ENCODE results near the gene MAFF.
"Not testable (repeated sequence)": the region's sequence is repeated elsewhere in the genome, so short reads cannot be mapped to it uniquely, and the experiment has no call there.

The MAFF gene

DNA sequence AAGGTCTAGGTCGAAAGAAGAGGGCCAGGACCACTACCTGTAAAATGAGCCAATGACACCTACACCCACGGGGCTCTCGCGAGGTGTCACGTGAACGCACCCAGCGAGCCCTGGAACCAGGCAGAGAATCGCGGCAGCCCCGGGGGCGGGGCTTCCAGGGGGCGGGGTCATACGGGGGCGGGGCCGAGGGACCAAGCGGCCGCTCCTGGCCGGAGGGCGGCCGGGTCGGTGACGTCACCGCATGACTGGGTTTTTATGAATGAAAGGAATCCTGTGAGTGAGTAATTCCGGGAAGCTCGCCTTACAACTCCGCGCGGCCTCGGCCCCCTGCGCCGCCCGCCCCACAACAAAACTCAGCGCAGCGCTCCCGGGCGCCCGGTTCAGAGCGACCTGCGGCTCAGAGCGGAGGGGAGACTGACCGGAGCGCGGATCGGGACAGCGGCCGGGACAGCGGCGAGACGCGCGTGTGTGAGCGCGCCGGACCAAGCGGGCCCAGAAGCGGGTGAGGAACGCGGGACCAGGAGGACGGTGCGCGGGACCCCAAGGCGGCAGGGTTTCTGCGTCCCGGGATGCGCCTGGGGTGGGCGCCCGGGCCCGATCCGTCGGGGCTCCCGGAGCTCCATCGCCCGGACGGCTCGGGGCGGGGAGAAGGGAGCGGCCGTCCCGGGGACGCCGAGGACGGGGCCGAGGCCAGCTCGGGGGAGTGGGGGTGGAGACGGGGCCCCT, at the start of gene MAFF:
MAFF (plus strand) TSS at position 284 of the 726 bp plus-strand sequence. CDS start 11,860 bp downstream, outside the sequence.
- DNase-seq = peak in 55 of 56 donors; percentile 27 to 96 (median 86)

DNA sequence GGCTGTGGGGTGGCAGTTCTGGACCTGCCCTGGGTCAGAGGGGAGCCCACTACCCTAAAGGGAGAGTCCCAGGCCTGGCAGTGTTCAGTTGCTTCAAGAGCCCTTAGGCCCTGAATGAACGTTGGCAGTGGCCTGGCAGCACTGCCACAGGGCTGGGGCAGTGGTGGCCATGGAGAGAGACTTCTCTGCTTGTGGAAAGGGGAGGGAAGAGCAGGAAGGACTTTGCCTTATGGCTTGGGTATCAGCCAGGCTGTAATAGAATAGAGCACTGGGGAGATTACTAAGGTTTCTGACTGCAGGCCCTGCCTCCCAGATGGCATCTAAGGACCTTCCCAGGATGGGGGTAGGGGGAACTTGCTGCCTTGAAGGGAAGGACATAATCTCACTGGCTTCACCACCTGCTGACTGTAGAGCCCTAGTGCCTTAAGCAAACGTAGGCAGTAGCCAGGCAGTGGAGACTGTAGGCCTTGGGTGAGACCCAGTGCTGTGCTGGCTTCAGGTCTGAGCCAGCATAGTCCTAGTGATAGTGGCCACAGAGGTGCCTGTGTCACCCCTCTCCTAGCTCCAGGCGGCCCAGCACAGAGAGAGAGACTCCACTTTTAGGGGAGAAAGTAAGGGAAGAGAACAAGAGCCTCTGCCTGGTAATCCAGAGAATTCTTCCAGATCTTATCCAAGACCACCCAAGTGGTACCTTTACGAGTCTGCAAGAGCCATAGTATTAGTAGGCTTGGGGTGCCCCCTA, 47.8 kb upstream of the MAFF start:
- no peak for DNase-seq

DNA sequence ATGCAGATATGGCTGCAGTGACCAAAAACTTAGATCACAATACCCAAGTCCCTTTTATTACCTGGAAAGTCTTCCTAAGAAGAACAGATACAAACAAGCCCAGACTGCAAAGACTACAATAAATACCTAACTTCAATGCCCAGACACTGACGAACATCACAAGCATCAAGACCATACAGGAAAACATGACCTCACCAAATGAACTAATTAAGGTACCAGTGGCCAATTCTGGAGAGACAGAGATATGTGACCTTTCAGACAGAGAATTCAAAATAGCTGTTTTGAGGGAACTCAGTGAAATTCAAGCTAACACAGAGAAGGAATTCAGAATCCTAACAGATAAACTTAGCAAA, 47.3 kb upstream of the MAFF start:
- not testable (repeated sequence) for DNase-seq

DNA sequence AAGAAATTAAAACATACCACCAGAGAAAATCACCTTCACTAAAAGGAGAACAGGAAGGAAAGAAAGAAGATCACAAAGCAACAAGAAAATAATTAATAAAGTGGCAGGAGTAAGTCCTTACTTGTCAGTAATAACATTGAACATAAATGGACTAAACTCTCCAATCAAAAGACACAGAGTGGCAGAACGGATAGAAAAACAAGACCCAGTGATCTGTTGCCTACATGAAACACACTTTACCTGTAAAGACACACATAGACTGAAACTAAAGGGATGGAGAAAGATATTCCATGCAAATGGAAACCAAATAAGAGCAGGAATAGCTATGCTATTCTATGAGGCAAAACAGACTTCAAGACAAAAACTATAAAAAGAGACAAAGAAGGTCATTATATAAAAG, 46.1 kb upstream of the MAFF start:
- no peak for DNase-seq

DNA sequence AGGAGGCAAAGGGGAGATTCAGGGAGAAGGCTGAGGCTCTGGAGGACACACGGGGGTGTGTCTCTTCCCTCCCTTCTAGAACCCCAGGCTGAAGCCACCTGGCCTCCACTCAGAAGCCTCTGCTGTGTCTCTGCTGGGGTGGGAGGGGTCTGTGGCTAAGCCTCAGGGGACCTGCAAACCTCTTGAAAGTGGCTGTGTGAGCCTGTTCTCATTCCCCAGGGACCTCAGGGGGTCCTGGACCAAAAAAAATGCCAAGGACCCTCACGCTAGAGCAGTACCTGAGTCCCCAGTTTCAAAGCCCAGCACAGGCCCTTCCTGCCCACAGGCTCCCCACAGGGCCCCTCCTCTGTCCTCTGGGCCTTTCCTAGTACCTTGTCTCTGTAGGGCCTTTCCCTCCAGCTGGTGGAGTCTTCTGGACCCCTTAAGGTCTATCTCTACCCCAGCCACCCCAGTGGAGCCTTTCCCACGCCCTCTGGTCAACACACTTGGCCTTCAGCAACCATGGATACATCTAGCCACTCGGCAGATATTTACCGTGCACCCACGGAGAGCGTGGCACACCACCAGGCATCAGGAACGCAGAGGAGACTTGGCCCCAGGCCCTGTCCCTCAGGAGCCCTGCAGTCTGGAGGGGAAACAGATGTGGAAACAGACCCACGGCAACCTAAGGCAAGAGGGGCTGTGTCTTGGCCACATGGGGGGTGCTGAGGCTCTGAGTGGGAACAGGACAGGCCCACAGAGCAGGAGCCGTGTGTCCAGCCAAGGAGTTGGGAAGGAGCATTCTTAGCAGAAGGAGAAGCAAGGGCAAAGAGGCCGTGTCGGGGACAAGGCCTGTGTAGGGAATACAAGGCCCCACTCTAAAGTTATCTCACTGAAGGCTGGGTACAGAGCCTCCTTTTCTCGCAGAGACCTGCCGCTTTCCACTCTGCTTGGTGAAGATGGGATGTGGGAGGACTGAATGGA, 38.6 kb upstream of the MAFF start:
- no peak for DNase-seq

DNA sequence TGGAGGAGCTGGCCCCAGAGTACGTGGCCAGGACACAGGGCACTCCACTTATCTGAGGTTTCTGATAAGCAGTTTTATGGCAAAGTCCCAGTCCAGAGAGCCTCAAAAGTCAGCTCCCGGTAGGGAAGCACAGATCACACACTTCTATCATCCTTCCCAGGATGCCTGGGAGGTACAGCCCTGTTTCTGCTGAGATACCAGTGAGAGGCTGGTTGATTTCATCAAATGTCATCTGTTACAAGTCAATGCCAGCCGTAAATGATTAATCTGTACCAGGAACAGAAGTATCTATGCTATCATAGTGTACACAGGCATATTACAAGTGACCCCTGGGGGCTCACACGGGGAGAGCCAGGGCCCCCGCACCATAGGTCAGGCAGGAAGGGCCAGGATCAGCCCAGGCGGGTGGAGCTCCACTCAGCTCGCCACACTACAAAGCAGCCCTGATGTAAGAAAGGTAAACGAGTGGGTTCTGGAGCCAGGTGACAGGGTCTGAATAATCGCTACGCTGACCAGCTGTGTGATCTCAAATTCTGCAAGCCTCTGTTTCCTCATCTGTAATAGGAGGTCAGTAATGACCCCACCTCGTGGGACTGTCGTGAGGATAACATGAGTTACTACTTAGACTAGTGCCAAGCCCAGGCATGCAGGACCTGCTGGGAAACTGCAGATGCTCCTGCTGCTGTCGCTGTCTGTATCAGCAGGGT, 37.8 kb upstream of the MAFF start:
- DNase-seq = no peak

DNA sequence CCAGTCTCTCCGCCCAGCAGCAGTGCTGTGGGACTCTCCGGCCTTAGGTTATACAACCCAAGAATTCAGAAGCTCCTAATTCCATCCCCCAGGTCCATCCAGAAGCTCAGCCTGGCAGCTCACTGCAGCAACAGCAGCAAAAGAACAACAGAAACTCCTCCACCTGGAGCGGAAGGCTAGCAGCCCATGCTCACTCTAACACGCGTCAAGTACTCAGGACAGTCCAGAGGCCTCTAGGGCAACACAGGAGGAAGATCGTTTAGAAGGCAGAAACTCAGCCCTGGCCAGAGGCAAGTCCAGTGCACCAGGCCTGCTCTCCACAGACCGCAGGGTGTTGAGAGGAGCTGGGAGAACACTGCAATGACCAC, 37.3 kb upstream of the MAFF start:
- DNase-seq = no peak

DNA sequence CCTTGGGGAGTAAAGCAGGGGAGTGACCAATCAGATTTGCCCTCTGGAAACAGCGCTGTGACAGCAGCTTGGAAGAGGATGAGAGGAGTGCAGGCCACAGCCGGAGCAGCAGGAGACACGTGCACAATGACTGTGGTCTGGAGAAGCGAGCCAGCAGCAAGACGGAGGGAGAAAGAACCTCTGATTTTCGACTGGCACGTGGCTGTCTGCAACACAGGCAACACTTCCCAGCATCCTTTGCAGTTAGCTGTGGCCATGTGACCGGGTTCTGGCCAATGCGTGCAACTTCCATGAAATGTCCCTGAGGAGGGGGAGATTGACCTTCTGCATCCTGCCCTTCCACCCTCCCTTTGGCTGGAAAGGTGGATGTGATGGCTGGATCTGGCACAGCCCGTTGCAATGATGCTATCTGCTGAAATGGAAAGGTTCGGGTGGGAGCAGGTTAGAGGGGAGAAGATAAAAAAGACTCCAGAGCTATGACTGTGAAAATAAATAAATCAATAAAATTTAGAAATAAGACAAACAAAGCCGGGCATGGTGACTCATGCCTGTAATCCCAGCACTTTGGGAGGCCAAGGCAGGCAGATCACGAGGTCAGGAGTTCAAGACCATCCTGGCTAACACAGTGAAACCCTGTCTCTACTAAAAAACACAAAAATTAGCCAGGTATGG, 35.7 kb upstream of the MAFF start:
- DNase-seq = no peak

DNA sequence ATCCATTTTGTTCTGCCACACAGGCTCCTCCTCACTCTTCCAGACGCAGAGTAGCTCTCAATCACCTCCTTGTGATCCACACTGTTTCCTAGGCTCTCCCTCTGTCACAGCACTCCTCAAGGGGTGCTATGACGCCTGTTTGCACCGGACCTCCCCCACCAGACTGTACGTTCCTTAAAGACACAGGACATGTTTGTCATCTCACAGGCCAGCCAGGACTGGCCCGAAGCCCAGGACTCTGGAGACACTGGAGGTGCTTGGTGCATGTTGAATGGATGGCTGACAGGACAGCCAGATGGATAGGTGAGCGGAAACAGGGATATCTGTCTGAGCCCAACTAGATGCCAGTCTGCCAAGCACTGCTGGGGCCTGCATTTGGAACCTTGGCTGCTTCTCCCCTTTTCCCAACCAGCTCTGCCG, 33.8 kb upstream of the MAFF start:
- peak in 14 of 56 donors; percentile 15 to 55 (median 33) for DNase-seq

DNA sequence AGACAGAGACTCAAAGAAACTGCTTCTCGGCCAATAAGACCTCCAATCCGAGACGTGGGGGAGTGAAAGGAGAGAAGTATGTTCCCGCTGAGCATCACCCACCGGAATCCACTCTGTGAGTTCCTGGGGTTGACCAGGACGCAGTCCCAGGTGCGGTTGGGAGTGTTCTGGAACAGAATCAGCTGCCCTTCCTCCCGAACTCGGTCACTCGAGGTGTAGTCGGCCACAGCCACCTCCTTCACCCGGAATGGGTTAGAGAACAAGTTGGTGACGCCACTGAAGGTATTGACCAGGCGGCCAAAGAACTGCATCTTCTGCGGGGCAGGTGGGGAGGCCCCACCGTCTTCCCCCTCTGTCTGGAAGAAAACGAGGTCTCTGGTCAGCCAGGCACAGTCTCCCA, 32.7 kb upstream of the MAFF start:
- no peak for DNase-seq

DNA sequence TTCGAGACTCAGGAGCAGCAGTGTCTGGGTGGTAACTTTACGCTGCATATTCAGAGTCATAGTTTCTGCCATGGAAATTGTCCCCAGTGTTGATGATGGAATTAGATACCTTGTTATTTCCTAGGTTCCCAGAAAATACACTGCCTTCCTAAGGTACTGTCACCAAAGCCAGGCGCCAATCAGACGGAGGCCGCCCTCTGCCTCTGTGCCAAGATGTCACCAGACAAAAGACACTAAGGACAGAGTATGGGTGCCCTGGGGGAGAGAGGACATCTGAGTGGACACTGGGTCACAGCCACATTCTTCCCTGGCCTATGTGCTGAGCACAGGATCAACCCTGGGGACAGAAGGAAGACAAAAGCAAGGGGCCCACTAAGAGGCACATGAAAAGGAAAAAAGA, 31.3 kb upstream of the MAFF start:
- no peak for DNase-seq

DNA sequence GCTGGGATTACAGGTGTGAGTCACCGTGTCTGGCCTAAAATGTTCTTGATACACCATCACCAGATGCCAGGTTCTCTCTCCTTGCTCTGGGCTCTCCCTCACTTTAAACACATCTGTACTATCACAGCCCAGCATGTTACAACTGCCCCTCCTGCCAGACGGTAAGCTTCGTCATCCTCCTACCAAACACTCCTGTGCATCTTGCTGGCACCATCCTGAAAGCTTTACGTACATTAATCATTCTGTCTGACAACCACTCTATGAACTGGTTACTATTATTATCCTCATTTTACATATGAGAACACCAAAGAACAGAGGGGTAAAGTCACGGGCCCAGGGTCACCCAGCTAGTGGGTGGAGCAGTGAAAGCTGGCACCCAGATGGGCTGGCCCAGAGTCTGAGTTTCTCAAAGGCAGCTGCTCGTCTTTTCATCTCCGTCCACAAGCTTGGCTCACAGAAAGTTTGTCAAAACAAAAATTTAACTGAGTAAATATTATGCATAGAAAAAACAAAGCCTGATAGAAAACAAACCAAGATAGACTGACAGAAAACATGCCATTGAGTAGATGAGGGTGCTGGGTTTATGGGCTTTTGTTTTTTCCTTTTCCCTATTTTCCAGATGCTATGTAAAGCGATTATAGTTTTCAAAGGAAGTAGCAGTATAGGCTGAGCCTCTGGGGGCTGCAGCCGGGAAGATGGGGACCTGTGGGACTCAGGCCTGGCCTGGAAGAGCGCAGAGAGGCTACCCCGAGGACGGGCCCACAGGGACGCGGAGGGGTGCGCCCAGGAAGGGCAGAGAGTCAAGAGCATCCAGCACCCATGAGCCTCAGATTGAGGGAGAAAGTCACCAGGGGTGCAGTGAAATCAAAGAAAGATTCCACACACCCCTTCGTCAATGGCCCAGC, 29.6 kb upstream of the MAFF start:
- peak in 1 of 56 donors; percentile 10 for DNase-seq

DNA sequence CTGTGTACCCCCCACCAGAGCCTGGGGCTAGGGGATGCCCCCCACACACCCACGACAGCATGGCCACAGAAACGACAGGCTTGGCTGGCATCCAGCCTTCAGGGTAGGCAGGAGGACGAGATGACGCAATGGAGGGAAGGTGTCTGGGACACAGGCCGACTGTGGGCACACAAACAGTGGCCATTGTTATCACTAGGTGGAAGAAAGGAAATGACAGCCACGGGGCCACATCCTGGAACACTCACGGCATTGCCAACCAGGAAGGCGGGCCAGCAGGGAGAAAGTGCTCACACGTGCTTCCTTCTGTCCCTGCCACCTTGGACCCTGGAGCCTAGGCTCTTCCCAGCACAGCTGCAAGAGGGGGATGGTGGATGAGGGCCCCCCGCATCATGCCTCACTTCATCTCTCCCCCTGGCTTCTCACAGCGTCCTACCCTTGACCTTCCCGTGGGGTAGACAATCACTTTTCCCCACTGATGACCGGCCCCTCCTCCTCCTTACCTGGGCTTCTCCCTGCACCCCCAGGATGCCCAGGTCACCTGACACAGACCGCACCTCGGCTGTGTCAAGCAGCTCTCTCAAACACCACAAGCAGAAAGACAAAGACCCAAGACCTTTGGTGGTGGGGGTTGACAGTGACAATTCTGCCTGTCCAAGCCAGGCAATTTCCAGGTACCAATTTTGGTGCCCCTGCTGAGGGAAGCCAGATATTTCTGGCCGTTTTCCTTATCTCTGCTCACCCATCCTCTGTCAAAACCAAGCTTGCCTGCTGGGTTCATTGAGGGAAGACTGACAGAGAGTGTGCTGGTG, 28.8 kb upstream of the MAFF start:
- peak in 31 of 56 donors; percentile 6 to 82 (median 49) for DNase-seq

DNA sequence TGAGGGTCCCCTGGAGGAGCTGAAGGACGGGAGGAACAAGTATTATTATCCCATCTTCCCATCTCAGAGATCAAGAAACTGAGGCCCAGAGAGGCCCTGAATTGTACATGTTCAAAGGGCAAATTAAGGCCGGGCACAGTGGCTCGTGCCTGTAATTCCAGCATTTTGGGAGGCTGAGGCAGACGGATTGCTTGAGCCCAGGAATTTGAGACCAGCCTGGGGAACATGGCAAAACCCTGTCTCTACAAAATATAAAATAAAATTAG, 28.2 kb upstream of the MAFF start:
- DNase-seq = no peak

DNA sequence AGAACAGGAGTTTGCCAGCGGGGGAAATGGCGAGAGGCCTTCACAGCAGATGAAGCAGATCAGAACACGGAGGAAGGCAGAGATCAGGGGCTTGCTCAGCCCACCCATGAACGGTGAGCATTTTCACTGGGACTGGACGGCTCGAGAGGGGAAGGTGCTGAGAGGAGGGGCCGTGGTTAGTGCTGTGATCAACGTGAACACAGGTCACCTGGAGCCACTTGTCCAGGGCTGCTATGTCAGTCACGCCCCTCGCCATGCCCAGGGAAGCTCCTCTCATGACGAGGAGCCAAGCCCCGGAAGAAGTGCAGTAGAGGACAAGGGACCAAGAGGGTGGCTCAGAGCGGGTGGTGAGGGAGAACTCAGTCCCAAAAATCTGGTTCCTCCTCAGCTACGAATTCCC, 27.2 kb upstream of the MAFF start:
- DNase-seq = no peak

DNA sequence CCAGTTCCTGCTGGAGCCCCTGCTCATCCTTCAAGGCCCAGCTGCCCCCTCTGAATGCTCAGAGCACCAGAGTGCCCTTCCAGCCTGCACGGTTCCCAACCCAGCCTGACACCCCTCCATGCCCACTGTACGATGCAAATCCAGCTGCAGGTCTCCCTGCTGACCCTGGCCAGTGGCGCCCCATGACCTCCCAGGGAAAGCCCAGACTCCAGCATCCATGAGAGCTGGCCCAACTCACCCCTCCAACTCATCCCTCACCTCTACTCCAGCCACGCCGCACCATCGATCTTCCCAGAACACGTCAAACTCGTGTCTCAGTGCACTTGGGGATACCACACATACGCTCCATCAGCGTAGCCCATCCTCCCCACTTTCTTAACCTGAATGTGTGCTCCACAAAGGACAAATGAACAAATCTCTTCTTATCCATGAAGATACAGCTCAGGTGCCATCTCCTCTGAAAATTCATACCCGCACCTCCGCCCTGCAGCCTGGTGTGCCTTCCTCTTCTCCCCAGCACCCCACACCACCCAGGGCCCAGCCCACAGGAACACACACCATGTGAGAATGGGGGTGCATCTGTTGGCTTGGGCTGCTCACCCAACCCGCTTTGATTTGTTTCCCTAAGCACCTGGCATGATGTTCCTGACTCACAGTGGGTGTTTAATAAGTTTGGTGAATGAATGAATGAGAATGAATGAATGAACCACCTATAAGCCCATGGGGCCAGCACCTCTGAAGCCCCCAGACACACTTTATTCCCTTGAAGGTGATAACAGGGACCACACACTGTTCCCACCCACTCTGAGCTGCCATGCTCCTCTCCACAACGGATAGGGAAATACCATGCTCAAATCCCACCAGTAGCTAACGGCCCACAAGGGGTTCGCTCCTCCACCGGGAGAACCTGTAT, 26.3 kb upstream of the MAFF start:
- DNase-seq = no peak

DNA sequence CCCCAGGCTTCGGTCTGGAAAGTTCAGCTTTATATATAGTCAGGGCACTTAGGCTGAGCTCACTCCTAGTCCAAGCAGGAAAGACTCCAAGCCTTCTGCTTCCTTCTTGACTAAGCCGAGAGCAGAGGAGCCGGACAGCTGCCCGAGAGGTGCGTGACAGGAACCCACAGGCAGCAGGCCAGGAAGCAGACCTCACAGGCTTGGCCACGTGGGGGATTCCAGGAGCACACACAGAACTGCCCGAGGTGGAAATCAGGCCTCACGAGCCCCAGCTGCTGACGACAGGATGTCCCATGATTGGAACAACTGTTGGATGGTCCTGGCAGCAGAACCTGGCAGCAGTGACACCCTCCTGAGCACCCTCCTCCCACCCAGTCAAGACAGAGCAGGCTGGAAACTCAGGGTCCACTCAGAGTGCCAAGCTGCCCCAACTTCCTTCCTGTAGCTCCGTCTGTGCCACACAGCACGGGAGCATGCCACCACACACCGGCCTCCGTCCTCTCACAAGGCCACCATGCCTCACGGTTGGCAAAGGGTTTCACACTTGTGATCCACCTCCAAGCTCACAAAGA, 25.5 kb upstream of the MAFF start:
- DNase-seq = peak in 6 of 56 donors; percentile 6 to 42 (median 17)
